Endodermal cell (in vitro differentiated cells): Measurements from ENCODE around the gene ATP5F1E. TPM values are rescaled to one million over a fixed set of nuclear protein-coding genes. Genes with fewer than 3 reads are reported as not detected.
A peak's percentile ranks its signal among the peaks of the same experiment; 100 is the strongest.

Experiments used
- DNase-seq: peaks from one replicate; pipeline ENCODE4 v3.0.0-alpha.2; 2017
- H3K27ac ChIP-seq: 2 replicates; pipeline ENCODE4 v1.5.1; 2013; ENCODE audit warnings: mild to moderate bottlenecking, low read depth, low read length, moderate library complexity
- H3K27me3 ChIP-seq: 2 replicates; pipeline ENCODE4 v1.6.1; 2013; ENCODE audit warnings: mild to moderate bottlenecking, low read length, moderate library complexity; ENCODE audit not compliant: insufficient read depth, control insufficient read depth, poor library complexity, severe bottlenecking
- H3K36me3 ChIP-seq: 2 replicates; pipeline ENCODE4 v1.7.0; 2013; ENCODE audit warnings: mild to moderate bottlenecking, low read length, moderate library complexity; ENCODE audit not compliant: control insufficient read depth, insufficient read depth
- H3K4me1 ChIP-seq: one replicate; pipeline ENCODE4 v1.7.0; 2013; ENCODE audit warnings: low read length; ENCODE audit not compliant: control insufficient read depth, insufficient read depth
- H3K4me3 ChIP-seq: 2 replicates; pipeline ENCODE4 v1.5.1; 2013; ENCODE audit warnings: mild to moderate bottlenecking, low read length, moderate library complexity
- H3K9ac ChIP-seq: 2 replicates; pipeline ENCODE4 v1.6.1; 2013; ENCODE audit warnings: mild to moderate bottlenecking, low read length, moderate library complexity; ENCODE audit not compliant: poor library complexity, severe bottlenecking; ENCODE audit errors: extremely low read depth
- H3K9me3 ChIP-seq: 2 replicates; pipeline ENCODE4 v1.6.1; 2013; ENCODE audit warnings: mild to moderate bottlenecking, low read length, moderate library complexity; ENCODE audit not compliant: control insufficient read depth
- H3K27ac Mint-ChIP-seq: 2 replicates; pipeline ENCODE4 v1.8.0; 2020; ENCODE audit warnings: mixed read lengths
- H3K27me3 Mint-ChIP-seq: 2 replicates; pipeline ENCODE4 v1.8.0; 2021; ENCODE audit warnings: mild to moderate bottlenecking, mixed read lengths; ENCODE audit not compliant: insufficient read depth
- H3K36me3 Mint-ChIP-seq: 2 replicates; pipeline ENCODE4 v1.8.0; 2020; ENCODE audit warnings: low read depth, mixed read lengths
- H3K4me1 Mint-ChIP-seq: 2 replicates; pipeline ENCODE4 v1.8.0; 2020; ENCODE audit warnings: mixed read lengths
- H3K4me3 Mint-ChIP-seq: 2 replicates; pipeline ENCODE4 v1.8.0; 2020; ENCODE audit warnings: mild to moderate bottlenecking, moderate library complexity, mixed read lengths
- H3K9me3 Mint-ChIP-seq: 2 replicates; pipeline ENCODE4 v1.8.0; 2020; ENCODE audit warnings: mild to moderate bottlenecking, mixed read lengths
- CTCF ChIP-seq: fragments of 200-600 bp; sonication (generic); conservative IDR thresholded peaks from 2 replicates; pipeline ENCODE4 v1.5.0; 2021; ENCODE audit warnings: antibody characterized with exemption, mild to moderate bottlenecking
- WGBS, 2 experiments: methylation state at CpG; one replicate each; pipeline versions ENCODE4 v1.1.5 to v1.1.7; 2013; ENCODE audit warnings: missing lambda C conversion rate in 2 of 2, mixed read lengths in 1 of 2; ENCODE audit not compliant: insufficient coverage in 1 of 2, insufficient read length in 1 of 2; 5-methylcytosine and 5-hydroxymethylcytosine counted together
- total RNA-seq, 2 donors: library from RNA; stranded (reverse); fragmentation: NEBNext Ultra II Directional in 1 of 2; extraction: Animal tissue kit (Norgen Biotek cat#: 25700) in 1 of 2; gene quantifications; 2 replicates in 1 of 2; 3 replicates in 1 of 2; pipeline ENCODE4 v1.2.1, GENCODE V29; 2021

Gene ATP5F1E
- total RNA-seq, 2 donors from 2014 or later: 52.6 to 62.6 TPM

GRCh38 chr20:59019217-59019616, 12.9 kb downstream of the ATP5F1E start, which contains the start of gene TUBB1:
TUBB1 (plus strand) TSS chr20:59019429; CDS start chr20:59019523, 94 bp downstream.
- peaks cover 4% of the 10 kb centered on the region for H3K4me1 Mint-ChIP-seq
- 96 to 97% methylated on average over 5 of the region's 5 CpGs for WGBS, 2 experiments
- H3K4me1 ChIP-seq: no peaks in the 10 kb centered on the region
- H3K9me3 ChIP-seq: no peaks in the 10 kb centered on the region
- peaks cover 19% of the 10 kb centered on the region for H3K27me3 Mint-ChIP-seq
- H3K4me3 ChIP-seq: no peak within 1 kb of the TSS
- H3K9me3 Mint-ChIP-seq: no peaks in the 10 kb centered on the region
- no peak within 1 kb of the TSS for H3K27ac ChIP-seq
- DNase-seq: no peak
- no peak for TF ChIP-seq CTCF
- peaks cover 16% of the 10 kb centered on the region for H3K36me3 ChIP-seq
- H3K36me3 Mint-ChIP-seq: peaks cover 21% of the 10 kb centered on the region
- no peak within 1 kb of the TSS for H3K27ac Mint-ChIP-seq
- H3K4me3 Mint-ChIP-seq: no peak within 1 kb of the TSS
- H3K9ac ChIP-seq: no peak within 1 kb of the TSS
- H3K27me3 ChIP-seq: no peaks in the 10 kb centered on the region

- no peaks in the 10 kb centered on the region for H3K9me3 ChIP-seq
- H3K9ac ChIP-seq: no peak overlapping the region
- H3K36me3 Mint-ChIP-seq: peaks cover 17% of the 10 kb centered on the region
- no peaks in the 10 kb centered on the region for H3K27me3 ChIP-seq
- no peaks in the 10 kb centered on the region for H3K9me3 Mint-ChIP-seq
- no peak for DNase-seq
- no peak overlapping the region for H3K4me3 Mint-ChIP-seq
- H3K27ac Mint-ChIP-seq: no peak overlapping the region
- H3K4me1 ChIP-seq: no peaks in the 10 kb centered on the region
- H3K4me1 Mint-ChIP-seq: peaks cover 4% of the 10 kb centered on the region
- peaks cover 12% of the 10 kb centered on the region for H3K36me3 ChIP-seq
- peaks cover 20% of the 10 kb centered on the region for H3K27me3 Mint-ChIP-seq
- TF ChIP-seq CTCF: no peak
- H3K27ac ChIP-seq: no peak overlapping the region
- no peak overlapping the region for H3K4me3 ChIP-seq
- WGBS, 2 experiments: 88 to 94% methylated on average over 3 to 10 of the region's 10 CpGs
Observed at GRCh38 chr20:59018817-59019216, 13.3 kb downstream of the ATP5F1E start.

DNA sequence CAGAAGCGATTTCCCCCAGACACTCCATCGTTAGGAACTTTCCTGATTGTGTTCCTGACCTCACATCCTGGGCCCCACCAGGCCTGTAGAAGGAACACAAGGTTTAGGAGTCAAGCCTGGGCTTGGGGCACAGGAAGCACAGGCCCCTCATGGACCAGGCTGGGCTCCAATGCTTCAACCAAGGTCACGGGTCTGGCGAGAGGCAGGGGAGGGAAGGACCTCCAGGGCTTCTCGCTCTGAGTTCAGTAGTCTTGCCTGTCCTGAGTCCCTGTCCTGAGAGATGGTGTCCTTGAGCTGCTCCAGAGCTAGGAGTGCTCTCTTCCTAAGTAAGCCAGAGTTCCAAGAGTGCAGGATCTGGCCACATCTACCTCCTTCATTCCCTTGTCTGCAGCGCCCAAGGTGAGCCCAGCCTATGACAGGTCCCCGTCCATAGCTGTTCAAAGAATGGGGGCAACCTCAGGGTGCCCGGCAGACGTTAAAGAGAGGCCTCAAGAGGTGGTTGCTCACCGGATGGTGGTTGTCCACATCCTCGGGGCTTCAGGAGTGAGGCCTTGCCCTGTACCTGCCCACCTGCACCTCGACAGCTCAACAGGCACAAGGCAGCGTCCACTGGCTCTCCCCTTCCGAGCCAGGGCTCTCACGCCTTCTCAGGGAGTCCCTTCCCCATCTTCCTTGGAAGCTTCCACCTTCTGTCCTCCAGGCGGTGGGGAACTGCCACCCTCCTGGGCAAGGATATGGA, 14.5 kb downstream of the ATP5F1E start:
- Mint-ChIP-seq H3K36me3 (peaks cover 5% of the 10 kb centered on the region), H3K4me1 (peaks cover 4% of the 10 kb centered on the region)

More for the DNA sequence above, 14.5 kb downstream of the ATP5F1E start:
- 92% methylated on average over 7 to 16 of the region's 16 CpGs for WGBS, 2 experiments
- Mint-ChIP-seq H3K9me3 (no peaks in the 10 kb centered on the region), H3K27ac (no peak overlapping the region), H3K4me3 (no peak overlapping the region), H3K27me3 (peaks cover 25% of the 10 kb centered on the region)
- Histone ChIP-seq H3K9ac (no peak overlapping the region), H3K4me1 (no peaks in the 10 kb centered on the region), H3K9me3 (no peaks in the 10 kb centered on the region), H3K27me3 (no peaks in the 10 kb centered on the region), H3K36me3 (peaks cover 3% of the 10 kb centered on the region), H3K4me3 (no peak overlapping the region), H3K27ac (no peak overlapping the region)
- DNase-seq: peak; percentile 36
- no peak for TF ChIP-seq CTCF
